Trophoblast cell (in vitro differentiated cells and primary cell): ENCODE results near the gene SUPT5H.

Source experiments
- DNase-seq, 2 donors: peaks; one replicate each; pipeline ENCODE4 v3.0.0-alpha.2; 2016
- H2AFZ ChIP-seq: 2 replicates; pipeline ENCODE4 v1.6.1; 2013; ENCODE audit warnings: low read length, moderate library complexity, mild to moderate bottlenecking; ENCODE audit not compliant: insufficient read depth, poor library complexity
- H2AK5ac ChIP-seq: 2 replicates; pipeline ENCODE4 v1.6.1; 2013; ENCODE audit warnings: mild to moderate bottlenecking, low read length
- H2BK120ac ChIP-seq: 2 replicates; pipeline ENCODE4 v1.6.1; 2013; ENCODE audit warnings: low read length, mild to moderate bottlenecking, moderate library complexity; ENCODE audit not compliant: insufficient read depth, poor library complexity
- H2BK12ac ChIP-seq: 2 replicates; pipeline ENCODE4 v1.6.1; 2013; ENCODE audit warnings: mild to moderate bottlenecking, low read length, moderate library complexity
- H2BK5ac ChIP-seq: 2 replicates; pipeline ENCODE4 v1.6.1; 2013; ENCODE audit warnings: low read length, low read depth, moderate library complexity, mild to moderate bottlenecking; ENCODE audit not compliant: poor library complexity
- H3K14ac ChIP-seq: 2 replicates; pipeline ENCODE4 v1.6.1; 2013; ENCODE audit warnings: mild to moderate bottlenecking, low read length
- H3K18ac ChIP-seq: 2 replicates; pipeline ENCODE4 v1.6.1; 2013; ENCODE audit warnings: mild to moderate bottlenecking, low read length
- H3K23ac ChIP-seq: 2 replicates; pipeline ENCODE4 v1.6.1; 2013; ENCODE audit warnings: low read length
- H3K27ac ChIP-seq: 2 replicates; pipeline ENCODE4 v1.5.1; 2013; ENCODE audit warnings: low read depth, mild to moderate bottlenecking, inconsistent platforms, low read length, moderate library complexity
- H3K27me3 ChIP-seq: 2 replicates; pipeline ENCODE4 v1.6.1; 2013; ENCODE audit warnings: inconsistent platforms, mild to moderate bottlenecking, low read length, moderate library complexity; ENCODE audit not compliant: insufficient read depth
- H3K36me3 ChIP-seq, 2 experiments: 1 replicate in 1 of 2; 2 replicates in 1 of 2; pipeline ENCODE4 v1.6.1; 2013; ENCODE audit warnings: low read length in 2 of 2, mild to moderate bottlenecking in 2 of 2, moderate library complexity in 1 of 2; ENCODE audit not compliant: insufficient read depth in 2 of 2, control insufficient read depth in 1 of 2
- H3K4ac ChIP-seq: 2 replicates; pipeline ENCODE4 v1.6.1; 2013; ENCODE audit warnings: low read depth, mild to moderate bottlenecking, low read length, moderate library complexity
- H3K4me1 ChIP-seq, 2 experiments: 1 replicate in 1 of 2; 2 replicates in 1 of 2; pipeline ENCODE4 v1.6.1; 2013; ENCODE audit warnings: low read length in 2 of 2, mild to moderate bottlenecking in 2 of 2, moderate library complexity in 1 of 2; ENCODE audit not compliant: insufficient read depth in 2 of 2, control insufficient read depth in 1 of 2
- H3K4me2 ChIP-seq: 2 replicates; pipeline ENCODE4 v1.6.1; 2013; ENCODE audit warnings: inconsistent platforms, mild to moderate bottlenecking, low read length, moderate library complexity
- H3K4me3 ChIP-seq: 2 replicates; pipeline ENCODE4 v1.5.1; 2013; ENCODE audit warnings: mild to moderate bottlenecking, low read depth, low read length, inconsistent platforms
- H3K79me1 ChIP-seq: one replicate; pipeline ENCODE4 v1.6.1; 2013; ENCODE audit warnings: low read length
- H3K79me2 ChIP-seq: 2 replicates; pipeline ENCODE4 v1.6.1; 2013; ENCODE audit warnings: low read length, mild to moderate bottlenecking; ENCODE audit not compliant: control insufficient read depth, insufficient read depth, poor library complexity
- H3K9ac ChIP-seq: 2 replicates; pipeline ENCODE4 v1.6.1; 2013; ENCODE audit warnings: mild to moderate bottlenecking, low read length
- H3K9me3 ChIP-seq: 2 replicates; pipeline ENCODE4 v1.6.1; 2013; ENCODE audit warnings: low read depth, mild to moderate bottlenecking, control low read depth, inconsistent platforms, low read length; ENCODE audit not compliant: insufficient read depth
- H4K12ac ChIP-seq: 2 replicates; pipeline ENCODE4 v1.6.1; 2013; ENCODE audit warnings: low read depth, mild to moderate bottlenecking, low read length, moderate library complexity
- H4K8ac ChIP-seq: 2 replicates; pipeline ENCODE4 v1.6.1; 2013; ENCODE audit warnings: low read depth, mild to moderate bottlenecking, low read length, moderate library complexity
- H4K91ac ChIP-seq: one replicate; pipeline ENCODE4 v1.6.1; 2013; ENCODE audit warnings: low read depth, mild to moderate bottlenecking, low read length, moderate library complexity
- WGBS: extraction: QIAGEN DNeasy Blood & Tissue Kit; methylation state at CpG from one replicate; pipeline ENCODE4 v1.1.7; 2013; ENCODE audit warnings: missing lambda C conversion rate; ENCODE audit not compliant: insufficient read length, insufficient coverage; ENCODE audit errors: extremely low coverage; 5-methylcytosine and 5-hydroxymethylcytosine counted together

SUPT5H gene

GRCh38 chr19:39423258-39424086 lies 21.9 kb upstream of the SUPT5H start:
- H3K79me1 ChIP-seq, result peaks cover 5% of the 10 kb centered on the region

GRCh38 chr19:39424934-39425333 lies 20.4 kb upstream of the SUPT5H start:
- no peak overlapping the region for H3K9ac ChIP-seq
- H4K8ac ChIP-seq, result no peak overlapping the region
- peaks cover 51 to 55% of the 10 kb centered on the region in 2 experiments for H3K36me3 ChIP-seq
- H3K79me2 ChIP-seq, result no peaks in the 10 kb centered on the region
- no peak overlapping the region for H4K91ac ChIP-seq
- no peak overlapping the region for H3K4me3 ChIP-seq
- no peaks in the 10 kb centered on the region for H3K27me3 ChIP-seq
- no peak overlapping the region for H3K4ac ChIP-seq
- H4K12ac ChIP-seq, result no peak overlapping the region
- H3K4me2 ChIP-seq, result no peak overlapping the region
- no peak overlapping the region for H2BK5ac ChIP-seq
- H2BK120ac ChIP-seq, result no peak overlapping the region
- no peak overlapping the region for H2AFZ ChIP-seq
- no peak overlapping the region for H2BK12ac ChIP-seq
- no peak for DNase-seq
- peaks cover 13% of the 10 kb centered on the region in 2 experiments for H3K4me1 ChIP-seq
- peaks cover 5% of the 10 kb centered on the region for H3K9me3 ChIP-seq
- H3K27ac ChIP-seq, result no peak overlapping the region
- H3K23ac ChIP-seq, result no peak overlapping the region
- no peak overlapping the region for H3K18ac ChIP-seq
- H3K79me1 ChIP-seq, result peaks cover 10% of the 10 kb centered on the region
- WGBS, result no CpG with 5 or more reads among the region's 16 CpGs
- H3K14ac ChIP-seq, result no peak overlapping the region
- no peak overlapping the region for H2AK5ac ChIP-seq

More at GRCh38 chr19:39423258-39424086, 21.9 kb upstream of the SUPT5H start:
- H3K14ac ChIP-seq, result no peak overlapping the region
- peaks cover 6 to 7% of the 10 kb centered on the region in 2 experiments for H3K4me1 ChIP-seq
- H2BK120ac ChIP-seq, result no peak overlapping the region
- no peak overlapping the region for H2AFZ ChIP-seq
- no peak for DNase-seq
- H2BK5ac ChIP-seq, result no peak overlapping the region
- no peak overlapping the region for H3K18ac ChIP-seq
- no peak overlapping the region for H2BK12ac ChIP-seq
- no peak overlapping the region for H3K27ac ChIP-seq
- H4K12ac ChIP-seq, result no peak overlapping the region
- no peak overlapping the region for H3K4ac ChIP-seq
- H3K79me2 ChIP-seq, result no peaks in the 10 kb centered on the region
- H4K8ac ChIP-seq, result no peak overlapping the region
- H3K23ac ChIP-seq, result no peak overlapping the region
- no peak overlapping the region for H3K9ac ChIP-seq
- H2AK5ac ChIP-seq, result no peak overlapping the region
- H3K27me3 ChIP-seq, result no peaks in the 10 kb centered on the region
- H3K4me3 ChIP-seq, result no peak overlapping the region
- peaks cover 64% of the 10 kb centered on the region in 2 experiments for H3K36me3 ChIP-seq
- no peak overlapping the region for H3K4me2 ChIP-seq
- peaks cover 5% of the 10 kb centered on the region for H3K9me3 ChIP-seq
- no CpG with 5 or more reads among the region's 35 CpGs for WGBS
- H4K91ac ChIP-seq, result no peak overlapping the region

- Histone ChIP-seq H3K36me3 (peaks cover 43 to 47% of the 10 kb centered on the region in 2 experiments), H4K8ac (no peak overlapping the region), H3K18ac (no peak overlapping the region), H2AFZ (no peak overlapping the region), H4K91ac (no peak overlapping the region), H3K79me2 (no peaks in the 10 kb centered on the region), H3K9me3 (peaks cover 5% of the 10 kb centered on the region), H2AK5ac (no peak overlapping the region), H2BK120ac (no peak overlapping the region), H3K4me1 (peaks cover 13 to 18% of the 10 kb centered on the region in 2 experiments), H3K4me3 (no peak overlapping the region), H3K9ac (no peak overlapping the region), H2BK12ac (no peak overlapping the region), H3K27ac (no peak overlapping the region), H3K79me1 (peaks cover 10% of the 10 kb centered on the region), H3K4me2 (no peak overlapping the region), H2BK5ac (no peak overlapping the region), H3K23ac (no peak overlapping the region), H3K27me3 (no peaks in the 10 kb centered on the region), H3K14ac (no peak overlapping the region), H3K4ac (no peak overlapping the region), H4K12ac (no peak overlapping the region)
- no peak for DNase-seq
- WGBS, result 100% methylated on average over 4 of the region's 7 CpGs
Observed at GRCh38 chr19:39425744-39426143, 19.6 kb upstream of the SUPT5H start.

DNA sequence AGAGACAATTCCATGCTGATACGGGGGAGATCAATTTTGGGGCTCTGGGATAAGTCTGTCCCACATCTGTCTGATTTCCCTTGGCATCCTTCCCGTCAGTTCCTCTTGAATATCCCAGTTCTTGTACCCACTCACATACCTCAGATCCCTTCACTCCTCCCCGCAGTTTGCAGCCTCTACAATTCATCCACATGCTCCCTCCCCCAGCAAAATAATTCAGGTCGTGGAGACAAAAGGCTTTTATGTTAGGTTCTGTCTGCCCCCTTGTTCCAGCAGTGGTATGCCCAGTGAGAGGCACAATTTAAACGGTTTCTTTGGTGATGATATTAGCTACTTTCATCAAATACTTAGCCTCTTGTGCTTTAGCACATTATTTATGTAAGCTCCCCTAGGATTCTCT lies 19.2 kb upstream of the SUPT5H start:
- H4K91ac ChIP-seq, result no peak overlapping the region
- H2AFZ ChIP-seq, result no peak overlapping the region
- H4K8ac ChIP-seq, result no peak overlapping the region
- no peak overlapping the region for H3K23ac ChIP-seq
- H2BK120ac ChIP-seq, result no peak overlapping the region
- peaks cover 39 to 42% of the 10 kb centered on the region in 2 experiments for H3K36me3 ChIP-seq
- H3K4ac ChIP-seq, result no peak overlapping the region
- H3K4me2 ChIP-seq, result no peak overlapping the region
- H3K27me3 ChIP-seq, result no peaks in the 10 kb centered on the region
- H3K4me3 ChIP-seq, result no peak overlapping the region
- peaks cover 13 to 21% of the 10 kb centered on the region in 2 experiments for H3K4me1 ChIP-seq
- DNase-seq, result no peak
- H2BK12ac ChIP-seq, result no peak overlapping the region
- no peak overlapping the region for H4K12ac ChIP-seq
- no peak overlapping the region for H3K27ac ChIP-seq
- no peak overlapping the region for H3K18ac ChIP-seq
- no peak overlapping the region for H2BK5ac ChIP-seq
- no CpG with 5 or more reads among the region's 5 CpGs for WGBS
- H3K14ac ChIP-seq, result no peak overlapping the region
- H3K79me2 ChIP-seq, result no peaks in the 10 kb centered on the region
- peaks cover 10% of the 10 kb centered on the region for H3K79me1 ChIP-seq
- H3K9ac ChIP-seq, result no peak overlapping the region
- peaks cover 5% of the 10 kb centered on the region for H3K9me3 ChIP-seq
- no peak overlapping the region for H2AK5ac ChIP-seq
